ENCODE data around the gene DNAH3. TPM values are rescaled to one million over a fixed set of nuclear protein-coding genes. Genes with fewer than 3 reads are reported as not detected.

The DNAH3 gene
- total RNA-seq, 1 experiment from 2014 or later: 4.4 TPM

GRCh38 chr16:20960899-20961298, 189.7 kb downstream of the DNAH3 start:
- CTCF ChIA-PET: no interaction called here
- POLR2A ChIA-PET: no interaction called here
- no peak for TF ChIP-seq CTCF (IDR thresholded peaks at IDR 0.05; ENCODE audit: insufficient read depth in 1 of 2, low read depth in 1 of 2, low read length in 1 of 2, severe bottlenecking in 1 of 2, unreplicated experiment in 1 of 2)

GRCh38 chr16:20957153-20957552, 193.5 kb downstream of the DNAH3 start:
- POLR2A ChIA-PET: no interaction called here
- BruUV-seq (replicated peaks): no TSS peak
- CTCF ChIA-PET: no interaction called here

More at GRCh38 chr16:20960899-20961298, 189.7 kb downstream of the DNAH3 start:
- no peaks in the 10 kb centered on the region for H3K4me1 Mint-ChIP-seq (ENCODE audit: low read depth, unreplicated experiment)
- no peaks in the 10 kb centered on the region for H3K36me3 Mint-ChIP-seq (ENCODE audit: insufficient read depth, unreplicated experiment)
- H3K36me3 ChIP-seq (ENCODE audit: control insufficient read depth, insufficient read depth, low read length): no peaks in the 10 kb centered on the region
- H3K27ac Mint-ChIP-seq (ENCODE audit: unreplicated experiment): no peak overlapping the region
- no peaks in the 10 kb centered on the region for H3K9me3 Mint-ChIP-seq (ENCODE audit: unreplicated experiment)
- no peaks in the 10 kb centered on the region for H3K27me3 Mint-ChIP-seq (ENCODE audit: insufficient read depth, unreplicated experiment)
- no peaks in the 10 kb centered on the region for H3K9me3 ChIP-seq
- intact Hi-C loops (cut with micrococcal nuclease; ENCODE audit: unreplicated experiment): no loop called here
- no peak overlapping the region for H3K4me3 Mint-ChIP-seq (ENCODE audit: unreplicated experiment)
- no TSS peak for BruUV-seq (replicated peaks)
- no peaks in the 10 kb centered on the region for H3K27me3 ChIP-seq (replicated peaks; ENCODE audit: control insufficient read depth, insufficient read depth, low read length)
- no peaks in the 10 kb centered on the region for H3K4me1 ChIP-seq
- DNase-seq: no peak
- H3K4me3 ChIP-seq (ENCODE audit: low read depth, low read length): no peak overlapping the region

DNA sequence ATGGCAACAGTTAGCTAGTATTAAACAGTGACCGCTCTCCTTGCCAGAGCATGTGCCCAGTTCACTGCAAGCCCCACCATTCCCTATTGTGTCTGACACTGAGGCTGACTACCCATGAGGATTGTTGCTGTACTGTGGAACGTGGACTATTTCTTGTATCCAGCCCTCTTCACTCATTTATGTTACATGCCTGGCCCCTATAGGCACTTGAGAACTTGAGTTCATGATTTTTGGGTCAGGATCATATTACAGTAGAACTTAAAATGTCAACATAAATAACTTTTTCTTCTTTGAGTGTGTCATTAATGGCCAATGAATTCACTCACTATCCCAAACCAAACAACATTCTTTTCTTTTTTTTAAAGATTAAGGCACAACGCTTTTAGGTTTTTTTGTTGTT, 194.3 kb downstream of the DNAH3 start:
- DNase-seq: no peak
- ChIA-PET CTCF (no interaction called here), POLR2A (no interaction called here)
- no peaks in the 10 kb centered on the region for H3K9me3 Mint-ChIP-seq (ENCODE audit: unreplicated experiment)
- no peak overlapping the region for H3K4me3 Mint-ChIP-seq (ENCODE audit: unreplicated experiment)
- no peak for TF ChIP-seq CTCF (IDR thresholded peaks at IDR 0.05; ENCODE audit: insufficient read depth in 1 of 2, low read depth in 1 of 2, low read length in 1 of 2, severe bottlenecking in 1 of 2, unreplicated experiment in 1 of 2)
- Histone ChIP-seq H3K4me3 (ENCODE audit: low read depth, low read length) (no peak overlapping the region), H3K9me3 (no peaks in the 10 kb centered on the region), H3K36me3 (ENCODE audit: control insufficient read depth, insufficient read depth, low read length) (no peaks in the 10 kb centered on the region), H3K27me3 (replicated peaks; ENCODE audit: control insufficient read depth, insufficient read depth, low read length) (no peaks in the 10 kb centered on the region), H3K4me1 (peaks cover 5% of the 10 kb centered on the region)
- BruUV-seq (replicated peaks): no TSS peak
- H3K27ac Mint-ChIP-seq (ENCODE audit: unreplicated experiment): no peak overlapping the region
- intact Hi-C loops (cut with micrococcal nuclease; ENCODE audit: unreplicated experiment): no loop called here
- H3K27me3 Mint-ChIP-seq (ENCODE audit: insufficient read depth, unreplicated experiment): no peaks in the 10 kb centered on the region
- no peaks in the 10 kb centered on the region for H3K36me3 Mint-ChIP-seq (ENCODE audit: insufficient read depth, unreplicated experiment)
- peaks cover 6% of the 10 kb centered on the region for H3K4me1 Mint-ChIP-seq (ENCODE audit: low read depth, unreplicated experiment)

More at GRCh38 chr16:20957153-20957552, 193.5 kb downstream of the DNAH3 start:
- Mint-ChIP-seq H3K9me3 (ENCODE audit: unreplicated experiment) (no peaks in the 10 kb centered on the region), H3K36me3 (ENCODE audit: insufficient read depth, unreplicated experiment) (no peaks in the 10 kb centered on the region), H3K27ac (ENCODE audit: unreplicated experiment) (no peak overlapping the region), H3K4me1 (ENCODE audit: low read depth, unreplicated experiment) (peaks cover 3% of the 10 kb centered on the region), H3K4me3 (ENCODE audit: unreplicated experiment) (no peak overlapping the region), H3K27me3 (ENCODE audit: insufficient read depth, unreplicated experiment) (no peaks in the 10 kb centered on the region)
- Histone ChIP-seq H3K4me1 (peaks cover 5% of the 10 kb centered on the region), H3K36me3 (ENCODE audit: control insufficient read depth, insufficient read depth, low read length) (no peaks in the 10 kb centered on the region), H3K4me3 (ENCODE audit: low read depth, low read length) (no peak overlapping the region), H3K9me3 (no peaks in the 10 kb centered on the region), H3K27me3 (replicated peaks; ENCODE audit: control insufficient read depth, insufficient read depth, low read length) (no peaks in the 10 kb centered on the region)
- intact Hi-C loops (cut with micrococcal nuclease; ENCODE audit: unreplicated experiment): no loop called here
- no peak for DNase-seq
- no peak for TF ChIP-seq CTCF (IDR thresholded peaks at IDR 0.05; ENCODE audit: insufficient read depth in 1 of 2, low read depth in 1 of 2, low read length in 1 of 2, severe bottlenecking in 1 of 2, unreplicated experiment in 1 of 2)

All from Caco-2 (cell line).